ENCODE measurements around the gene FLT1. TPM values are rescaled to one million over a fixed set of nuclear protein-coding genes. Genes with fewer than 3 reads are reported as not detected.

Gene FLT1
- polyA plus RNA-seq, 10 donors: 12.6 to 21.4 (median 16.7) TPM

DNA sequence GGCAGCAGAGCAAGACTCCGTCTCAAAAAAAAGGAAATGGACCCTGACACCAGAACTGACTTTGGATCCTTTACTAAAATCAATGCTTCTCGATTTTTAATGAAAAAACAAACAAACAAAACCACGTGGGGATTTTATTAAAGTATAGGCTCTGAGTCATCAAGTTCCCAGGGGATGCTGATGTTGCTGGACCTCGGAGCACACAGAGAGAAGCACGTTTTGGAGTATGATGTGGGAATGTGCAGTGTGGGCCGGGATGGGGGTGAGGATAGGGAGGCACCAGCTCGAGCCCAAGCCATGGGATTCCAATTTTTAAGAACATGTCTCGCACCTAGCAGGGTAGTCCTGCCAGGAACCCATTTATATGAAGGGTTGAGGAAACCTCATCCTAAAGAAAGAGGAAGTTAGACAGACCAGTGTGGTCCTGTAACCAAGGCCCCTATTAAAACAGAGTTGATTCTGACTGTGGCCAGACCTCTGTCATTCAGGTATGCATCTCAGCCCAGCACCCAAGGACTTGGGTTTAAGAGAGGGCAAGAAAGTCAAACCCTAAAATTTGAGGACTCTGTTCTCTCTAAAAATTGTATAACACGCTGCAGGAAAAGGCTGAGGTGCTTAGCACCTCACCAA, 6.4 kb downstream of the FLT1 start:
- DNase-seq: no peak

DNA sequence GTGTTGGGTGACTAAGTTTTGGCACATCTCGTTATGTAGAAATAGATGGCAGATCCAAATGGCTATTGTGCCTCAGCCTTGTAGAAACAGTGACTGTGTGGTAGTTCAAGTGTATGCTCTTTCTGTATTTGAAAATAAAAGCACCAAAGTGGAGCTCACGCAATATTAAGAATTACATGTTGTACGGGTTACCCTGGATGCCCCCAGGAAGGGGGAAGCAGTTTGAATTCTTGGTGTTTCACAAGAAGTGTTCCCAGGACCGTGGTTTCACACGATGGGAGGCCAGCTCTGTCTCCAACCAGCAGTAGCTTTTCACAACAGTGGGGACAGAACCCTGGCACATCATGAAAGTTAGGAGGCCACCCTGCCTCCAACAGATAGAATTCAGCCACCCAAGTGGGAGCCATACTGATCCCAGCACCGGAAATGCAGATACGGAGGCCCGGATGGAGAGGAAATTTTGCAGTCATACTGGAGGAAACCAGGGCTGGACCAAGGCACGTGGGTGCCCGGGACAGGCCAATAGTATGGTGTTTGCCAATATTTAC, 8.9 kb downstream of the FLT1 start:
- DNase-seq: no peak

DNA sequence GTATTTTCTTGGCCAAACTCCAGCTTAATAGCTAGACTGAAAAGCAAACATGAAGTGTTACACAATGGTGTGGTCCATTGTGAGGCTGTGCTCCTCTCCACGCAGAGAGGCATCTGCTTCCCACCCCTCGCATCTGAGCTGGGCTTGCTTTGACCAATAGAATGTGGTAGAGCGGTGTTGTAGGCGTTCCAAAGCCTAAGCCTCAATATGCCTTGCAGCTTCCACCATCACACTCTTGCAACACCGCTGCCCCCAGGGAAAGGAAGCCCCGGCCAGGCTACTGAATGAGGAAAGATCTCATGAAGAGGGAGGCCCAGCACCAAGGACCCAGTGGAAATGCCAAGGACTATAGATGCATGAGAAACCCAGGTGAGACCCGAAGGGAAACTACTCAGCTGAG, 9.4 kb downstream of the FLT1 start:
- DNase-seq: no peak

DNA sequence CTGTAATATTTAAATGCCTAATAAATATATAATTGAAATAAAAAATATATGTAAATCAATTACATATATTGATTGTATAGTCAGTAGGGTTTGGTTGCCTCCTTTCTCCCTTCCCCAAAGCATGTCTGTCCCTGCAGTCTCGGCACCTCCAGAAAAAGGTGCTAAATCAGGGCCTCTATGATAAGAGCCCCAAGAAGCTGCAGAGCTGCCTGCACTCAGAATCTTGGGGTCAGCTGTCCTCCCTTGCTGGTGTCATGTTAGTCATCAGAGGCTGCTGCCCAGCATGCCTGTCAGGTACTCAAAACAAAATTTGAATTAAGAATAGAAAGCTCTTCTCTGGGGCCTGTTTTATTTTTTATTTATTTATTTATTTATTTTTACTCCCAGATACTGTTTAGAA, 9.8 kb downstream of the FLT1 start:
- DNase-seq: no peak

DNA sequence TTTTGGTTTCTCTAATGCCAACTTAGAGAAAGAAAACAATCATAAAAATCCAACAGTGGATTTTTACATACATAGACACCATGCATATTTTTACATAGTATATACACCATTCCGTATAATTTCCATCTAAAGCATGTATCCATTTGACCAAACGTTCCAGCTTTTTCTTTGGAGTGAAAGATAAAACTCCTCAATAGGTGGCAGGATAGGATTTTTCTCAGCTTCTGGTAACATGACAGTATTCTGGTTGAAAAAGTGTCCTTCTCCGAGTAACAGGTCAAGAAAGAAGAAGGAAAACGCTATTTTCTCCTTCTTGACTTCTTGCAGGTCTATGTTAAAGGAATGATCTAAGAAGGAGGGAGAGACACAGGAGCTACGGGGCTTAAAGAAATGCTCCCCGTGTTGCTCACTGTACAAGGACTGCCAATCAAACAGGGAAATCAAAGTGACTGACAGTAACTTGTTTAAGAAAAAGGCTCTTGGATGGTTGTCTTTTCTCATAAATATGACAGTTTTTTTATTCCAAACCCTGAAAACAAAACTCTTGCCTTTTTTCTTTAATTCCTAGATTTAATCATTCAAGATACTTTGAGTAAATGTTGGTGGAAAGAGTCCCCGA, 11.5 kb downstream of the FLT1 start:
- no peak for DNase-seq

DNA sequence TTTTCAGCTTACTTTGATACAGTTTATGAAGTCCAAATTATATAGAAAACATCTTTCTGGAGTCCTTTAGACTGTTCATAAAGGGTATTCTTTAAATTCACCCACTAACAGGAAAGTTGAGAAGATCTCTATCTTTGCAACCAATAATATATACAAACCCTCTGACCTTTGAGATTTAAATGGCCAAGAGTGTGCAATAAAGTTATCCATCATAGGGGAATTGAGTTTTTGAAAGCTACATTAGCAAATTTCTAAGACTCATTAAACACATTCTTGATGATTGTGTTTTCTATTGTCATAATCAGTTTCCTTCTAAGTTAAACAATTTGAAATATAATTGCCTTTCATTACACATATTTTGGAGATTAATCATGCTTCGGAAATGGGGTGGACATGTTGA, 15.9 kb downstream of the FLT1 start:
- no peak for DNase-seq

DNA sequence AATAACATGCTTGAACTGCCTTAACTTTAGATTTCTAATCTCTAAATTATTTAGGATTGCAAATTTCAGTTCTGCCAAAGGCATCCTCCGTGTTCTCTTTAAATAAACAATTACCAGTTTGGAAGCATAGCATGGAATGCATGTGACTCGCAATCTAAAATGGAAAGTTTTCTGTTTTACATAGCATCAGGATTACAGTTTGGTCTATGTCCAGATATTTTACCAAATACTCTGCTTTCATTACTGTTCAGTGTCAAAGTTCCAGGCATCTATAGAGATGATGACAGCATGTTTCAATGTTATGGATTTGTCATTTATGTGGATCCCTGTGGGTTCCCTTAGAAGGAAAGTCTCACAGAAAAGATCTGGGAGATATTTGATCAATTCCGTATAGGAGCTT, 16.8 kb downstream of the FLT1 start:
- DNase-seq: peak in 1 of 3 donors; percentile 24

DNA sequence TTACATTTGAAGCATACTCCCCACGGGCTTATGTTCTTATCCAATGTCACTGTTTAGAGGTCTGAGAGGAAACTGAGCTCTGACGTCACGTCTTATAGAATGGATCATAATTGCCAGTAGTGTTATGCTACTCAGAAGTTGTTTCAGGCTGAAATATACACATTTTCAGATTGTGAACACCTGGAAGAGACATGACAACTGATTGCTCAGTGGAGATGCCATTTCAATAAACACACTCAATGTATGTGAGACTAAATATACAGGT, 17.3 kb downstream of the FLT1 start:
- DNase-seq: no peak

DNA sequence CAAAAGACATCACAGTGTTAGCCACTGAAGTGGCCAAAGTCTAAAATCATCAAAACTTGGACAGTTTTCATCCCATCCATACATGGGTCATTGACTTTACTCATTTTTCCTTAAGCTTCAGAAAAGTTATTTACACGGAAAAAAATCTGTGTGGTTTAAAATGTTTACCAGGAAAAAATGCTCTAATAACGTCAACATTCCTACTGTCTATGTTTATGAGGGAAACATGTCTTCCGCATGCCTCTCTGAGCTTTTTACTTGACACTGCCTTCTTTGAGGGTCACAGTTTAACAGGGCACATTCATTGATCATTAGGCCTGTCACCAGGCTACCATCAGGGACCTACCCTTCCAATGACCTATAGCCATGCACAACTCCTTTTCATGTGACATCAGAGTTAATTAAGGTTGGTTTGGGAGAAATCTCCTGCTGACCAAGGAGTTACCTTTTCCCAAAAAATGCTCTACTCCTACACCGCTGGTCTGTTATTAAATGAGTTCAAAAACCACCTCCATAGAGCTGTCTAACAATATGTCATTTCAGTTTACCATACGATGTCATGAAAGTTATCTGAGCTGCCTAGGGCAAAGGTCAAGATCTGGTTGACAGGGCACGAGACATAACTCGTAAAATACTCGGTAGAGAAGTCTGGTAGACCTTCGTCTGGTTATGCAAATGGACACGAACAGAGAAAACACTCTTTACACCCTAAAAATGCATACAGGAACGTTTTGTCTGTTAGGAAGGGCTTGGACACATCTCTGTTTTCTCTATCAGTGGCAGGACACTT, 17.8 kb downstream of the FLT1 start:
- DNase-seq: no peak

DNA sequence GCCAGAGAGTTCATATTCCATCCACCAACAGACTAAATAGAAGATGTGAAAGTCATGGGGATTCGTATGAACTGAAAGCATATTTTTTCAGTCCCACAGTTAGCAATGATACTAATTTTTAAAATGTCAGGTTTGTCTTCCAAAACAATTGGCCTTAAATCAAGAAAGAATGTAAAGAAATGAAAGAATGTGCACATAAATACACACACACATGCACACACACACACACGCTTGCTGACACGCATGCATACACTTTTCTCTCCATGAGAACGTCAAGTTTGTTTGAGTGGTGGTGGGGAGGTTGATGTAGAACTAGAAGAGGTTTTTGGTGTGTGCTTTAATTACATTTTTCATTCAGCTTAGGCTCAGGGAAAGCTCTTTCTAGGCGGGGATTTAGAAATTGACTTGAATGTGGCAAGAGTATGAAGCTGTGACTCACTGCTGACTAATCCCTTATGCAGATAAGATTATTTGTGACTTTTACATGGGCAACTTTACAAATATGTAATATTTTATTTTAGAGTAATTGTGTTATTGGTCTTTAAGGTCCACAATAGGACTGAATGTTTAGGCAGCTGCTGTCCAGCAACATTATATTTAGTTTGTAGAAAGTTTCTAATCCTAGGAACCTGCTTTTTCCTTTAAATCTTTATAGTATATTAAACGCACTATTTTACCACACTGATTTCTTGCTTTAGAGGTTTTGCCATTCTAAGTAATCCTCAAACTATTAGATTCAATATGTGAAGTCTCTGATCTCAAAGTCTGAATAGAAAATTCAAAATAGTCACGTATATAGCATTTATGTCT, 18.8 kb downstream of the FLT1 start:
- peak in 1 of 3 donors; percentile 58 for DNase-seq

DNA sequence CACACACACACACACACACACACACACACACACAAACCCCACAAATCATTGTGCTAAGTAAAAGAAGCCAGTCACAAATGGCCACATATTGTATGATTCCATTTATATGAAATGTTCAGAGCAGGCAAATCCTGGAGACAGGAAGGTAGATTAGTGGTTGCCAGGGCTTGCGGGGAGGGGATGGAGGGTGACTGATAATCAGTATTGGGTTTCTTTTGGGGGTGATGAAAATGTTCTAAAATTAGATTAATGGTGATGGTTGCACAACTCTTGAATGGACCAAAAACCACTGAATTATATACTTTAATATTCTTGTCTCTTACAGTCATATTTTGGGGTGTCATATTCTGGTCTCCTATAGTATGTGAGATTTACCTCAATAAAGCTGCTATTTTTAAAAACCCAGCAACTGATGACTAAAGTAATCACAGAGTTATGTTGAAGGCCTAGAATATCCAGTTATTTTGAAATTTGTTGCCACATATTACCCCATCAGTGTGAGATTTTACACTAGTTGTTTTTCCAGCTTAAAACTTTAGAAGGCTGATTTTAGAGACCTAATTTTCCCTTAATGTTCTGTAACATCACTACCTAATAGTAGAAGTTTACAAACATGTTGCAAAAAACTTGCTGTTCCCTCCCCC, 20.3 kb downstream of the FLT1 start:
- no peak for DNase-seq

DNA sequence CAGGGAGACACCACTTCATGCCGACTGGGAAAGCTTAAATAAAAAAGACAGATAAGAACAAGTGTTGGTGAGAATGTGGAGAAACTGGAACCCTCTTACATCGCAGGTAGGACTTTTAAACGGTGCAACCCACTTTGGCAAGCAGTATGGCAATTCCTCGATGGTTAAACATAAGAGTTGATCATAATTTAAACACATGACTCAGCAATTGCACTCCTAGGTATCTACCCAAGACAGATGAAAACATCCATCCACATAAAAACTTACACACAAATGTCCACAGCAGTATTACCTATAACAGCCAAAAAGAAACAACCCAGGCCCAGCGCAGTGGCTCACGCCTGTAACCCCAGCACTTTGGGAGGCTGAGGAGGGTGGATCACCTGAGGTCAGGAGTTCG, 21.9 kb downstream of the FLT1 start:
- DNase-seq: no peak

DNA sequence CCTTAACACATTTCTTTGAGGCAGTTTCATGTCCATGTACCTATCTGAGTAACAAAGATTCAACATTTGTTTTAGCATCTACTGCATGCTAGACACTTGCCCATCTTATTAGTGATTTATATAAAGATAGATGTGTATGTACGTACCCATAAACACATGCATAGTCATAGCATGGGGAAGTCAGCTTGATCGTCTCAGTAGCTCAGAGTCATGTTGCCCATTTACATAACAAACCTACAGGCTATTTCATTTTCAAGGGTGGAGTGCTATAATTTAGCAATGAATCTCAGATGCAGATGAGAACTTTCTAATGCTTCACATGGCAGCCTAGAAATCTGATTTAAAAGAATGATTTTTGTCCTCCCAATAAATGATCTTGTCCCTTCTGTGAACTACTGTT, 23.5 kb downstream of the FLT1 start:
- DNase-seq: no peak

DNA sequence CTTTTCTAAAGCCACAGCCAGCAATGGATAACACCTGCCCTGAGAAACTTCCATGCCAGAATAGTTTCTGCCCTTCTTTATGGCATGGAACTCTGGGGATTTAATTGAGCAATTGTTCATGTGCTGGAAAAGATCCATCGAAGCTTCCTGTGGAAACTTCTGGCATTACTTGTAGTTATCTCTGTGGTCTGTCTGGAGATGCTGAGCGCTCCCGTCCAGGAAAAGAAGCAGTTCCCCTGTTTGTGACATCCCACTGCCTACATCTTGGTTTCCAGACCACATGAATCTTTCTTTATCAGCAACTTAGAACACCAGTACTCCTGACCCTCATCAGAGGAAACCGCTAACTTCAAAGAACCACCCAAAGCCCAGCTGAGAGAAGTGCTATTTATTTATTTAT, 24.6 kb downstream of the FLT1 start:
- DNase-seq: no peak

DNA sequence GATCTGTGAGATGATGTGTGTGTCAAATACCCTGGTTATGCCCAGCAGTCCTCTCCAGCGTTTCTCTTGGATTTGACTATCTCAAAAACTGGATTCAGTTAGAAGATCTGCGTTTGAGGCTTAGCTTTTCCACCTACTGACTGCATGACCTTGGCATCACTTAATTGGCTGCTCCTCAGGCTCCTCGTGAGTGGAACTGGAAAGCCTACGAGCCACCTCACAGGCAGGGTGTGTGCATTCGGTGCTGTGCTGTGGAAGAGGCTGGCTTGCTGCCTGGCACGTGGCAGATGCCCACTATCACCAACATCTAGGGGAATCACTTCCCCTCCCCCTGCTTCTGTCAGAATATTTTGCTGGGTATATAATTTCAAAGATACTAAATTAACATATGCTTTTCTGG, 25.6 kb downstream of the FLT1 start:
- DNase-seq: no peak

DNA sequence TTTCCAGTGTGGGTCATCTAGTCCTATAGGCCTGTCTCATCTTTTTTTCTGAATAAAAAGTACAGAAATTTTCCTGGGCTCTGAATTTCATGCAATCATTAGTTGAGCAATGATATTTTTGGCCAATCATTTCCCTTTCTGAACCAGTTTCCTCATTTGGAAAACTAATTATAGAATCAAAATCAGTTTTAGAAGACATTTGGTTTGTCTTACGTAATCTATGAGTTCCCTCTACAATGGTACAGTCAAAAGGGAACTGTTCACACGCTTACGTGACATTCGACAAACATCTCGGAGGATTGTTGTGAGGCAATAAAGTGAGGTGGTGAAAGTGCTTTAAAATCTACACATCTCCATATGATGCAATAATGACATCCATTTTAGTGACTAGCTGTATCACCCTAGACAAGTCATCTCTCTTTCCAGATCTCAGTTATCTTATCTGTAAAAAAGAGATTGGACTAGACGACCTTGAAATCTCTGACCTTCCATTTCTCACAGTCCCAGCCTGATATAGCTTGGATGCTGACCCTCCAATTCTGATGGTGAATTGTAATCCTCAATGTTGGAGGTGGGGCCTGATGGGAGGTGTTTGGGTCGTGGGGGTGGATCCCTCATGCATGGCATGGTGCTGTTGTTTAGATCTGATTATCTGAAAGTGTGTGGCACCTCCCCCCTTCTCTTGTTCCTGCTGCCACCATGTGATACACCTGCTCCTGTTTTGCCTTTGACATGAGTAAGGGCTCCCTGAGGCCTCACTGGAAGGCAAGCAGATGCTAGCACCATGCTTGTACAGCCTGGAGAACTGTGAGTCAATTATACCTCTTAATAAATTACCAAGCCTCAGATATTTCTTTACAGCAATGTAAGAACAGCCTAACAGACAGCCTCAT, 26.7 kb downstream of the FLT1 start:
- DNase-seq: no peak

DNA sequence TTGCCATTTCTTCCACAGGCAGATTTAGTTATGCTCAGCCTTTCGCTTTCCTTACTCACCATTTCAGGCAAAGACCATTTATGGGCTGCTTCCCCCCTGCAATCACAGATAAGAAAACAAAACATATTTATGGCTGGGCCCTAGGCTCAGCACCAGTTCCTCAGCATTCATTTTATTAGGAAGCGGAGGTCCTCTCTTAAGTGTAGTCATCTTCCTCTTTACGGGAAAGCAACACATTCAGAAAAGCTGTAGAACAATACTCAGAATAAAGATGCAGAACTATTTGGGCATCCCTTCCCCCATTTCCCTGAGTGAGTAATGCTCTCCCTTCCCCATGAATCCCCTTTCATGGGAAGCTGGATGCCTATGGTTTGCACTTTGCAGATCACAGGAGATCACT, 27.9 kb downstream of the FLT1 start:
- no peak for DNase-seq

DNA sequence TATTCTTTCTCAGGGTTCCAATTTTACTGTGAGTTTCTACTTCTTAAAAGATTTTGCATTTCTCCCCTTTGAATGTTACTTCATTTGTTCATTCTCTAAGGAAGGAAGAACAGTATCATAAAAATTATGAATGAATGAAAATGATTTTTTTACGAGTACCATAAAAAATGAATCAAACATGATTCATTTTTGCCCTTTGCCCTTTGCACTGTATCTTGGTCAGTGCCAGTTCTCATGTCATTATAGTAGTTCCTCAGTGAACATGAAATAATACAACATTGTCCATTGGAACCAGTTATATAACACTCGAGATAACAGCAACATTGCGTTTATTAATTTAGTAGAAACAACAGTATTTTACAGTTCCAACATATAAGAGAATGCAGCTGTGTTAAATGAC, 28.8 kb downstream of the FLT1 start:
- DNase-seq: no peak

DNA sequence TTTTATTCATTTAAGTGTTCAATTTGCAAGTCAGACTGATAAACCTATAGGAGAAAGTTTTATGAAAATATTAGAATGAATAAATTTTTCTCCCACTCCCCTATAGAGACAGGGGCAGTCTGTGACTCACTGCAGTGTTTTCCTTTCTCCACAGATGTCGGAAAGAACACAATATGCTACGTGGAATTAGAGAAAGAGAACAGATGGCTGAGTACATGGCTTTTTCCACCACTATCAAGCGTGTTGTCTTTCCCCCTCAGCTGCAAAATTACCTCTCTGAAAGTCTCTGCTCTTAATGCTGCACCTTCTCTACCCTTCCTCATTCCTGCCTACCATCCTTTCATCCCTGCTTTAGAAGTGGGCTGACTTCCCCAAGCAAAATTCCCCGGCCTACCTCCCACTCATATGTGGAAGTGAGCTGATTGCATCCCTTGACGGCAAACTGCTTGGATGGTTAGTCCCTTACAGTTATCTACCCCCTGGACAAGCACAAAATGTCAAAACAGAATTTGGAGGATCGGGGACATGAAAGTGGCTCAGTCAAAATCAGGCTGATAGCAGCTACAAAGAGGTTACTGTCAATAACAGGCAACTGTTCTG, 30.0 kb downstream of the FLT1 start:
- no peak for DNase-seq

DNA sequence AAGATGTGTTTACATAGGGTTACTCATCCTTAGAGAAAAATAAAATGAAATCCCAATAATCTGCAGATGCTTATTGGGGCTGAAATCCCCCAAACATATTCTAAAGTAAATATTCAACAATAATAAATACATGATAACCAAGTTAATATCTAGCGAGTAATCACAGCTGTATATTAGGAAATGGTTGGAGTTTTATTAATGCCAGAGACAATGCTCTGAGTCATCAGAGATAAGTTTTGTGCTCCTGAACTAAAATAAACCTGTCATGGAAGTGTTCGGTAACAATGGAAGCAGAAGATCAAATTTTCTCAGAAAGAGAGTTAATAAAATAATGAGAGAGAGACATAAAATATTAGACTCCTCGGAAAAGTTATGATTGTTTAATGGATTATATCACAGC, 31.4 kb downstream of the FLT1 start:
- no peak for DNase-seq
